Measurements from ENCODE around the gene OTOGL. TPM values are rescaled to one million over a fixed set of nuclear protein-coding genes. Genes with fewer than 3 reads are reported as not detected.

OTOGL gene
- polyA plus RNA-seq, 1 of the 3 experiments (the other 2 are of a cell fraction), result 0.61 TPM

GRCh38 chr12:80261403-80261802, 162.1 kb downstream of the OTOGL start:
- H3F3A ChIP-seq (replicated peaks; ENCODE audit: insufficient read depth), result peaks cover 5% of the 10 kb centered on the region
- H3K27ac ChIP-seq (ENCODE audit: low read depth in 2 of 2, low read length in 1 of 2), result no peak overlapping the region
- H3K9me2 ChIP-seq, result no peaks in the 10 kb centered on the region
- H3K4me1 ChIP-seq (ENCODE audit: control insufficient read depth in 1 of 2, insufficient read depth in 2 of 2, low read depth in 1 of 2, low read length in 1 of 2), result no peaks in the 10 kb centered on the region
- ChIA-PET POLR2A (no interaction called here), CTCF (interaction anchor here (2.0 kb wide), 1 partner anchor 9 kb away, joined by 8 read pairs; no protein-coding TSS in a partner anchor)
- TF ChIP-seq EZH2phosphoT487 (IDR thresholded peaks at IDR 0.05; ENCODE audit: borderline replicate concordance, low read depth), result no peak
- no peak for TF ChIP-seq NFIC (IDR thresholded peaks at IDR 0.05; ENCODE audit: borderline replicate concordance)
- TF ChIP-seq CTCF (IDR thresholded peaks at IDR 0.05), result no peak
- no peak for TF ChIP-seq TCF12 (IDR thresholded peaks at IDR 0.05)
- TF ChIP-seq JUND (IDR thresholded peaks at IDR 0.05), result no peak
- TF ChIP-seq RCOR1 (IDR thresholded peaks at IDR 0.05; ENCODE audit: low read length), result no peak
- no peak for TF ChIP-seq IRF3 (IDR thresholded peaks at IDR 0.05; ENCODE audit: low read depth, low read length)
- TF ChIP-seq RAD21 (IDR thresholded peaks at IDR 0.05; ENCODE audit: low read length), result no peak
- TF ChIP-seq YY1 (IDR thresholded peaks at IDR 0.05; ENCODE audit: low read depth), result no peak
- TF ChIP-seq FOXJ3 (CRISPR knock-in tag; IDR thresholded peaks at IDR 0.05), result no peak
- no peak for TF ChIP-seq RXRA (IDR thresholded peaks at IDR 0.05; ENCODE audit: borderline replicate concordance, low read depth)
- TF ChIP-seq GABPA (IDR thresholded peaks at IDR 0.05; ENCODE audit: low read depth), result no peak
- no peaks in the 10 kb centered on the region for H3K79me2 ChIP-seq (ENCODE audit: insufficient read depth)
- H3K4me2 ChIP-seq, result no peak overlapping the region
- no peak overlapping the region for H3K9ac ChIP-seq
- no peaks in the 10 kb centered on the region for H3K9me3 ChIP-seq
- no peak overlapping the region for H3K4me3 ChIP-seq (ENCODE audit: low read depth in 2 of 2, low read length in 1 of 2)
- no peak for DNase-seq
- peaks cover 5% of the 10 kb centered on the region; the same call in 1 of the 2 replicates for H3K27me3 ChIP-seq (ENCODE audit: insufficient read depth)
- H2AFZ ChIP-seq (ENCODE audit: low read depth), result no peak overlapping the region
- no peaks in the 10 kb centered on the region for H4K20me1 ChIP-seq (ENCODE audit: insufficient read depth)
- no peaks in the 10 kb centered on the region for H3K36me3 ChIP-seq (replicated peaks in 1 of 2; ENCODE audit: control insufficient read depth in 1 of 2, insufficient read depth in 2 of 2, low read length in 1 of 2)
- WGBS (ENCODE audit: low lambda C conversion rate), result 17% methylated on average over 3 of the region's 3 CpGs

GRCh38 chr12:80262346-80262745, 163.0 kb downstream of the OTOGL start:
- H2AFZ ChIP-seq (ENCODE audit: low read depth), result no peak overlapping the region
- no peak overlapping the region for H3K27ac ChIP-seq (ENCODE audit: low read depth in 2 of 2, low read length in 1 of 2)
- 0% methylated on average over 1 of the region's 1 CpG for WGBS (ENCODE audit: low lambda C conversion rate)
- H3F3A ChIP-seq (replicated peaks; ENCODE audit: insufficient read depth), result peaks cover 5% of the 10 kb centered on the region
- no peaks in the 10 kb centered on the region for H3K4me1 ChIP-seq (ENCODE audit: control insufficient read depth in 1 of 2, insufficient read depth in 2 of 2, low read depth in 1 of 2, low read length in 1 of 2)
- H3K4me2 ChIP-seq, result no peak overlapping the region
- peaks cover 5% of the 10 kb centered on the region; the same call in 1 of the 2 replicates for H3K27me3 ChIP-seq (ENCODE audit: insufficient read depth)
- no peak overlapping the region for H3K4me3 ChIP-seq (ENCODE audit: low read depth in 2 of 2, low read length in 1 of 2)
- no peak for DNase-seq
- H3K79me2 ChIP-seq (ENCODE audit: insufficient read depth), result no peaks in the 10 kb centered on the region
- CTCF ChIA-PET, result no interaction called here
- H3K9ac ChIP-seq, result no peak overlapping the region
- no peaks in the 10 kb centered on the region for H3K9me3 ChIP-seq
- POLR2A ChIA-PET, result no interaction called here
- no peaks in the 10 kb centered on the region for H4K20me1 ChIP-seq (ENCODE audit: insufficient read depth)
- no peaks in the 10 kb centered on the region for H3K36me3 ChIP-seq (replicated peaks in 1 of 2; ENCODE audit: control insufficient read depth in 1 of 2, insufficient read depth in 2 of 2, low read length in 1 of 2)
- H3K9me2 ChIP-seq, result no peaks in the 10 kb centered on the region
- TF ChIP-seq MAX (IDR thresholded peaks at IDR 0.05; ENCODE audit: low read depth), result no peak
- TF ChIP-seq ZBTB33 (IDR thresholded peaks at IDR 0.05; ENCODE audit: borderline replicate concordance, low read depth), result no peak
- no peak for TF ChIP-seq CTCF (IDR thresholded peaks at IDR 0.05)
- no peak for TF ChIP-seq REST (IDR thresholded peaks at IDR 0.05; ENCODE audit: low read depth, low read length)
- TF ChIP-seq TCF12 (IDR thresholded peaks at IDR 0.05), result no peak
- TF ChIP-seq MXI1 (IDR thresholded peaks at IDR 0.05; ENCODE audit: low read depth, low read length), result no peak
- TF ChIP-seq FOSL2 (IDR thresholded peaks at IDR 0.05; ENCODE audit: borderline replicate concordance, low read depth), result no peak
